DMS153 treated with DMSO at 0.1 percent for 48 hours (cell line): ENCODE measurements around the gene MAP4.
"Not testable (repeated sequence)": the region's sequence is repeated elsewhere in the genome, so short reads cannot be mapped to it uniquely, and the experiment has no call there.

Source experiments
- DNase-seq: peaks from one replicate; lab custom pipeline; 2025; ENCODE audit not compliant: unreplicated experiment; lab: John Stamatoyannopoulos, UW

MAP4 gene

DNA sequence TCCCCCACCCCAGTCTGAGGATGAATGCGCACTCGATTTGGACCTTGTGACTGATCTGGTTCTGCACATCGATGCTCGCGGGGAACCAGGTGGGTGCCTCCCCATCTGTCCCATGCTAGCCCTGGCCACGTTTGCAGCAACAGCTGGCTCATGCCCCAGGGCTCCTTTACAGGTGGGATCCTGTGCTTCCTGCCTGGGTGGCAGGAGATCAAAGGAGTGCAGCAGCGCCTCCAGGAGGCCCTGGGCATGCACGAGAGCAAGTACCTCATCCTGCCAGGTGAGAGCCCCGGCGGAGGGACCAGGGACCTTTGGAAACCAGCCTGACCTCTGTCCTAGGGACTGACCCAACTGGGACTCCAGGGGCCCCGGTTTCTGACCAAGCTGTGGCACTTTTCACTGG lies 169.0 kb downstream of the MAP4 start:
- DNase-seq, result no peak

GRCh38 chr3:47846880-47847248 lies 169.4 kb downstream of the MAP4 start:
- no peak for DNase-seq

DNA sequence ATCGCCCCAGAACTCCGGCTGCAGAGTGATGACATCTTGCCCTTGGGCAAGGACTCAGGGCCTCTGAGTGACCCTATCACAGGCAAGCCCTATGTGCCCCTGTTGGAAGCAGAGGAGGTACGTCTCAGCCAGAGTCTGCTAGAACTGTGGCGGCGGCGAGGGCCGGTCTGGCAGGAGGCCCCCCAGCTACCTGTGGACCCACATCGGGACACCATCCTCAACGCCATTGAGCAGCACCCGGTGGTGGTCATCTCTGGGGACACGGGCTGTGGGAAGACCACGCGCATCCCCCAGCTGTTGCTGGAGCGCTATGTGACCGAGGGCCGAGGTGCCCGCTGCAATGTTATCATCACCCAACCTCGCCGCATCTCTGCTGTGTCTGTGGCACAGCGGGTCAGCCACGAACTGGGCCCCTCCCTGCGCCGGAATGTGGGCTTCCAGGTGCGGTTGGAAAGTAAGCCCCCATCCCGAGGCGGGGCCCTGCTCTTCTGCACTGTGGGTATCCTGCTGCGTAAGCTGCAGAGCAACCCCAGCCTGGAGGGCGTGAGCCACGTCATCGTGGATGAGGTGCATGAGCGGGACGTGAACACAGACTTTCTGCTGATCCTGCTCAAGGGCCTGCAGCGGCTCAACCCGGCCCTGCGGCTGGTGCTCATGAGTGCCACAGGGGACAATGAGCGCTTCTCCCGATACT lies 169.9 kb downstream of the MAP4 start:
- no peak for DNase-seq

DNA sequence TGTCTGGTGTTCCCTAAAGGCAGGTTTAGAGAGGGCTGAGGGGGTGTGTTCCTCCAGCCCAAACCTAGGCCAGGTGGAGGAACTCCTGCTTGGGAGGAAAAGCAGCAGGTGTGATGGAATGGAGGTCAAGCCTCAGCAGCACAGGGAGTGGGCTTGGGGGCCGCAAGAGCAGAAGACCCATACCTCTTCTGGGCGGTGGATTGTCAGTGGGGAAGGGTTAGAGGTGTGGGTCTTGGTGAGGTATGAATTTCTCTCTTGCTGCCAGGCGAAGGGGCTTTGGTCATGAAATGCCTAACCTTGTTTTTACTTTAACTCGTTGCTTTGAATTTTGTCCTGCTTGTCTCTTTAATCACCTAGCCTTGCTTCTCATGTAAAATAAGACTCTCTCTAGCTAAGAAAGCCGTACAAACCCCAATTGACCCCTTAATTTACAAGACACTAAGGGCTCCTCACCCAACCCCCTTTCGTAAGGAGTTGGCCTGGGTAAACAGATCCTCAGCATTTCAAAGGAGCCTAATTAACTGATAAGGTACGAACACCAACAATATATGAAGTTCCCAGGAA lies 174.3 kb downstream of the MAP4 start:
- DNase-seq, result no peak

DNA sequence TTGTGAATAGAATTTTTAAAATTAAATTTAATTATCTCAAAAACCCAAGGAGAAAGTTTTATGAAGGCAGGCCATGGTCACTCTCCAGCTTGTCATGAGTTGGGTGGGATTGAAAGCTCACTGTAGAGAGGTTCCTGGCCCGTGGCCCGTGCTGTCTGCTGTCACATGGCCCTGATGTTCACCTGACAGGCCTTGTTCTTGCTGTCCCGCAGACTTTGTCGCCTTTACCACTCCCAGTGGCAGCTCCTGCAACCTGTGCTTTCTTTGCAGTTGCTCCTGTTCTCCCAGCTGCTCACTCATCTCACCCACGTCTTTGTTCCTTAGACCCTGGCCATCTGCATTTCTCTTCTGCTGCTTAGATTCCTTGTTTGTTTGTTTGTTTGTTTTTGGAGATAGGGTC lies 177.7 kb downstream of the MAP4 start:
- no peak for DNase-seq

GRCh38 chr3:47836986-47837385 lies 179.2 kb downstream of the MAP4 start:
- DNase-seq, result no peak

- DNase-seq, result not testable (repeated sequence)
Measured at GRCh38 chr3:47829482-47829881, 186.7 kb downstream of the MAP4 start.

DNA sequence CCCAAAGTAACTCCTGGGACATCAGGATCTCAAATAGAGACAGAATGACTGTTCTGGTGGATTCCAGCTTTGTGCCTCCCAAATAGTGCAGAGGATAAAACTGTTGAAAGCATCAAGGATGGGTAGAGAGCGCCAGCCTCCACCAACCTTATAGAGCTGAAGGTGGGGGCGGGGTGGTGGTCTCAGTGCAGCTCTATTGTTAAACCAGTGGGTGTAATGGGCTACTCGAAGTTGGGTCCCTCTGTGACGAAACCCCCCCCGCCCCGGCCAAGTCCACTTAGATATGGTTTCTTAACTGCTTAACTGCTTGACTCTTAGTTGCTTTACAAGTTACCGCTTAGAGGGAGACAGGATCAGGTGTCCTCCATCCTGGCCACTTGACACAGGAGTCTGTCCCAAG lies 190.6 kb downstream of the MAP4 start:
- no peak for DNase-seq

DNA sequence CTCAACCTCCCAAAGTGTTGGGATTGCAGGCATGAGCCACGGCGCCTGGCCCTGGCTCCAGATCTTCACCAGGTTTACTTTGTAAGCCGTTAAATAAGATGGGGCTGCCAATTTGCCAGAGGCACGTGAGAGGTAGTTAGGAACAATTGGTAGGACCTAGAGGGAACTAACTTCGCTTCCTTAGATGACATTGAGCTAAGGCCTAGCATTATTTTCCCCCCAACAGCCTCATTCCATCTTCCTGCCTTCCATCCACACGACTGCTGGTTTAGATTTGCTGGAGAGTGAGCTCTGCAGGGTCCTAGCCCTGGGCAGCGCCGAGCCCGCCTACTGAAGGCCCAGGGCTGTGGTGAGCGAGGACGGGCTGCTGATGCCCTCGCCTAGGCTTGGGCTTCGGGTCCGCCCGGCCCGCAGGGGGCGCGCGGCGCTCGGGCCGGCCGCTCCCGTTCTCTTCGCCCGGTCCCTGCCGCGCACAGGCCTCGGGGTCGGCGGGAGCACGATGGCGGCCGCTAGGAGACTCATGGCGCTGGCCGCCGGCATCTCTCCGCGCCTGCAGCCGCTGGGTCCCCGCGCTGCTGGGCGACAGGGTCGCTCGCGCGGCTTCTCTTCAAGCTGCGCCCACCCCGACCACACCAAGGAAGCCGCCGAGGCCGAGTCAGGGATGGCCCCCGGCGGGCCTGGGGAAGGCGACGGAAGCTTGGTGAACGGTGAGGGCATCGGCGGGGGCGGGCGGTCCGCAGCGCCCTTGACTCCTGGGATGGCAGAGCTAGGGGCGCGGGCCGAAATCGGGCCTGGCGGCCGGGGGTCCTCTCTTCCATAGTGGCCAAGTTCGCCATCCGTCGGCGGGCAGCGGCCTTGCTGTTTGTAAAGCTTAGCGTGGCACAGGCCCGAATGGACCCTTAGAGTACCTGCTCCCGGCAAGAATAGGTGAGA lies 191.4 kb downstream of the MAP4 start:
- DNase-seq, result peak; percentile 13

- no peak for DNase-seq
Measured at GRCh38 chr3:47817609-47818008, 198.6 kb downstream of the MAP4 start.

DNA sequence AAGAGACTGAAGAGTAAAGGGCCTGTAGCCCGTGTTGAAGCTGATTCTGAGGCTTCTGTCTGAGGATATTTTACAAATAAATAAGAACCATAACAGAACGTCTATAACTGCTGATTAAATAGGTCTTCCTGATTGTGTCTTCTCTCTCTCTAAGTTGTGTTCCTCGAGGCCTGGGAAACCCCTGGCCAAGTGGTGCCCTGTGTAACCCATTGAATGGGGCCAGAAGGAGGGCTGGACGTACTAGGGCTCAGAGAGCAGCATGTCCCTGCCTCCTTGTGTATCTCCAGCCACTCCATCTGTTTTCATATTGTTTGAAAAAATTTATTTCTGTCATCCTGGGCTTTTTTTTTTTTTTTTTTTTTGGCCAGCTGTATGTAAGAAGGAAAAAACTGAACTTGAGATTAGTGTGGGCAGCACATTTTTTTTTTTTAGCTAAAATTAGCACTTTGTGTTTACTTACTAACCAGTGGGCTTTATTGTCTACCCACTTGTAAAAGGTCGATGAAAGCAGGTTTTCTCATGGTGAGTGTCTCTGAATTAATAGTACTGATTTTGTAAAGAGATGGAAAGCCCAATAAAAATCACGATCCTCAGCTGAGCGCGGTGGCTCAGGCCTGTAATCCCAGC lies 202.6 kb downstream of the MAP4 start:
- DNase-seq, result no peak

- no peak for DNase-seq
Measured at GRCh38 chr3:47804577-47804976, 211.6 kb downstream of the MAP4 start.

GRCh38 chr3:47803480-47804025 lies 212.7 kb downstream of the MAP4 start:
- DNase-seq, result no peak

DNA sequence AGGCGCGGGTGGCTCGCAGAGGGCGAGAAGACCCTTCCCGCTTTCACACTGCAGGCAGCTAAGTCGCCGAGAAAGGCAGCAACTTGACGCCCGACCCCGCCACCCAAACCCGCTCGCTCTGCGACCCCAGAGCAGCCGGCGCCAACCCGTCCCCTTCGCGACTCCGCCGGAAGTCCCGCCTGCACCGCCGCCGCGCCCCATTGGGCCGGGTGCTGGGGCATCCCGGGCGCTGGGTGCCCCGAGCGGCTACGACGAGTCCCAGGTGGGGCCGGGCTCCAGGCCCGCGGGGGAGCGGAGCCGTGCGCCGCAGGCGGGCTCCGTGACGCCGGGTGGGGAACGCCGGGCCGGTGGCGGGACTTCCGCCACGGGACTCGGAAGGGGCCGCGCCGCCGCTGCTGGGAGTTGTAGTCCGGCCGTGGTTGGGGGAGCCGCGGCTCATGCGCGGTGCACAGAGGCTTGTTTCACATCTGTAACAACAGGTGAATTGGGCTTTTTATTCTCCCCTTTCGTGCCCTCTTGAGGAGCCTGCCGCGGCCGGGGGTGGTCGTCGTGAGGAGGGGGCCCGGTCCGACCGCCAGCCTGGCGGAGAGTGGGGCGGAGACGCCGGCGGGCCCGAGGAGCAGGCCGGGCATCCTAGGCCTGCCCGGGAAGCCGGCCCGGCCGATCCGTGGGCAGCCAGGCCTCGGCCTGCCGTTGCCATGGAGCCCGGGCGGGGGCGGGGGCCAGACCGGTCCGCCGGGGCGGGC lies 213.3 kb downstream of the MAP4 start, which contains the start of gene DHX30:
Gene DHX30, plus strand, starts transcription at position 405 of the 746 bp plus-strand sequence. CDS start 7,546 bp downstream, outside the sequence.
- DNase-seq, result peak; percentile 7
